H9 (cell line): ENCODE measurements around the gene ISG20L2. TPM values are rescaled to one million over a fixed set of nuclear protein-coding genes. Genes with fewer than 3 reads are reported as not detected.

Source experiments
- DNase-seq: peaks from one replicate; pipeline ENCODE4 v3.0.0-alpha.2; 2017
- H2AFZ ChIP-seq: one replicate; pipeline ENCODE4 v1.6.1; 2013; ENCODE audit warnings: mild to moderate bottlenecking, low read length, control low read depth, moderate library complexity
- H2AK5ac ChIP-seq: 2 replicates; pipeline ENCODE4 v1.6.1; 2013; ENCODE audit warnings: low read length, control low read depth, mixed read lengths; ENCODE audit not compliant: insufficient read length
- H2BK120ac ChIP-seq: one replicate; pipeline ENCODE4 v1.6.1; 2013; ENCODE audit warnings: low read depth, mild to moderate bottlenecking, low read length, control low read depth, inconsistent platforms; ENCODE audit not compliant: poor library complexity, severe bottlenecking
- H2BK12ac ChIP-seq: 2 replicates; pipeline ENCODE4 v1.6.1; 2013; ENCODE audit warnings: low read length, control low read depth, mixed read lengths, low read depth; ENCODE audit not compliant: insufficient read length
- H2BK15ac ChIP-seq: 2 replicates; pipeline ENCODE4 v1.6.1; 2013; ENCODE audit warnings: low read depth, low read length, control low read depth
- H2BK20ac ChIP-seq: one replicate; pipeline ENCODE4 v1.6.1; 2013; ENCODE audit warnings: low read depth, mild to moderate bottlenecking, low read length, control low read depth, inconsistent platforms; ENCODE audit not compliant: poor library complexity, severe bottlenecking
- H2BK5ac ChIP-seq: 2 replicates; pipeline ENCODE4 v1.6.1; 2013; ENCODE audit warnings: low read length, control low read depth, mixed read lengths; ENCODE audit not compliant: insufficient read length
- H3K14ac ChIP-seq: 2 replicates; pipeline ENCODE4 v1.6.1; 2013; ENCODE audit warnings: low read length, control low read depth; ENCODE audit not compliant: insufficient read depth
- H3K18ac ChIP-seq: 2 replicates; pipeline ENCODE4 v1.6.1; 2013; ENCODE audit warnings: low read depth, mild to moderate bottlenecking, mixed read lengths, low read length, control low read depth; ENCODE audit not compliant: insufficient read length
- H3K23ac ChIP-seq: 2 replicates; pipeline ENCODE4 v1.6.1; 2013; ENCODE audit warnings: low read length, control low read depth, mixed read lengths, low read depth; ENCODE audit not compliant: insufficient read length
- H3K23me2 ChIP-seq: 2 replicates; pipeline ENCODE4 v1.6.1; 2013; ENCODE audit warnings: low read depth, mild to moderate bottlenecking, mixed read lengths, low read length, control low read depth; ENCODE audit not compliant: insufficient read length, poor library complexity, severe bottlenecking
- H3K27ac ChIP-seq: 2 replicates; pipeline ENCODE4 v1.5.1; 2013; ENCODE audit warnings: low read length, control low read depth, mixed read lengths, low read depth; ENCODE audit not compliant: insufficient read length
- H3K27me3 ChIP-seq: 2 replicates; pipeline ENCODE4 v1.6.1; 2013; ENCODE audit warnings: low read length, control low read depth, inconsistent platforms; ENCODE audit not compliant: insufficient read depth
- H3K4ac ChIP-seq: 2 replicates; pipeline ENCODE4 v1.6.1; 2013; ENCODE audit warnings: low read depth, mild to moderate bottlenecking, control low read depth, inconsistent platforms, low read length, moderate library complexity
- H3K4me1 ChIP-seq: 2 replicates; pipeline ENCODE4 v1.6.1; 2013; ENCODE audit warnings: low read length, control low read depth, inconsistent platforms; ENCODE audit not compliant: insufficient read depth
- H3K4me2 ChIP-seq: 2 replicates; pipeline ENCODE4 v1.6.1; 2013; ENCODE audit warnings: low read length, control low read depth, mixed read lengths; ENCODE audit not compliant: insufficient read length, insufficient read depth
- H3K56ac ChIP-seq: 2 replicates; pipeline ENCODE4 v1.6.1; 2013; ENCODE audit warnings: low read depth, mild to moderate bottlenecking, mixed read lengths, low read length, control low read depth; ENCODE audit not compliant: insufficient read length
- H3K79me1 ChIP-seq: 2 replicates; pipeline ENCODE4 v1.6.1; 2013; ENCODE audit warnings: low read depth, mild to moderate bottlenecking, moderate library complexity, low read length, control low read depth, inconsistent platforms; ENCODE audit not compliant: insufficient read depth, poor library complexity, severe bottlenecking
- H3K79me2 ChIP-seq: 2 replicates; pipeline ENCODE4 v1.6.1; 2013; ENCODE audit warnings: low read length, control low read depth, inconsistent platforms; ENCODE audit not compliant: insufficient read depth
- H3K9ac ChIP-seq: 2 replicates; pipeline ENCODE4 v1.6.1; 2013; ENCODE audit warnings: low read length, control low read depth, mixed read lengths; ENCODE audit not compliant: insufficient read length; ENCODE audit errors: extremely low read depth
- H3K9me3 ChIP-seq: one replicate; pipeline ENCODE4 v1.6.1; 2013; ENCODE audit warnings: low read depth, low read length, inconsistent platforms; ENCODE audit not compliant: control insufficient read depth
- H3T11ph ChIP-seq: one replicate; pipeline ENCODE4 v1.6.1; 2013; ENCODE audit warnings: mild to moderate bottlenecking, low read length, control low read depth, inconsistent platforms
- H4K20me1 ChIP-seq: one replicate; pipeline ENCODE4 v1.6.1; 2013; ENCODE audit not compliant: control insufficient read depth, insufficient read length, insufficient read depth
- H4K5ac ChIP-seq: 2 replicates; pipeline ENCODE4 v1.6.1; 2013; ENCODE audit warnings: low read depth, mild to moderate bottlenecking, mixed read lengths, low read length, control low read depth; ENCODE audit not compliant: insufficient read length
- H4K8ac ChIP-seq: replicated peaks from 2 replicates; pipeline ENCODE4 v1.6.1; 2013; ENCODE audit warnings: low read length, control low read depth, mixed read lengths, low read depth; ENCODE audit not compliant: insufficient read length
- H4K91ac ChIP-seq: 2 replicates; pipeline ENCODE4 v1.6.1; 2013; ENCODE audit warnings: low read depth, mild to moderate bottlenecking, moderate library complexity, mixed read lengths, low read length, control low read depth; ENCODE audit not compliant: insufficient read length
- H3K27ac Mint-ChIP-seq, 3 experiments: 2 replicates in 2 of 3; 3 replicates in 1 of 3; pipeline ENCODE4 v1.8.0; 2020 to 2021; ENCODE audit warnings: mixed read lengths in 3 of 3, mild to moderate bottlenecking in 1 of 3, moderate library complexity in 1 of 3
- H3K27me3 Mint-ChIP-seq: 2 replicates; pipeline ENCODE4 v1.8.0; 2021; ENCODE audit warnings: low read depth, mild to moderate bottlenecking, moderate library complexity, mixed read lengths
- H3K36me3 Mint-ChIP-seq, 3 experiments: 2 replicates in 2 of 3; 3 replicates in 1 of 3; pipeline ENCODE4 v1.8.0; 2020 to 2021; ENCODE audit warnings: low read depth in 3 of 3, mixed read lengths in 3 of 3; ENCODE audit not compliant: insufficient read depth in 1 of 3
- H3K4me1 Mint-ChIP-seq, 2 experiments: 2 replicates each; pipeline ENCODE4 v1.8.0; 2020; ENCODE audit warnings: mixed read lengths in 2 of 2
- H3K4me3 Mint-ChIP-seq, 2 experiments: 2 replicates in 1 of 2; 3 replicates in 1 of 2; pipeline ENCODE4 v1.8.0; 2020 to 2021; ENCODE audit warnings: mild to moderate bottlenecking in 2 of 2, mixed read lengths in 2 of 2, moderate library complexity in 1 of 2
- H3K9me3 Mint-ChIP-seq, 2 experiments: 2 replicates in 1 of 2; 3 replicates in 1 of 2; pipeline ENCODE4 v1.8.0; 2020; ENCODE audit warnings: mild to moderate bottlenecking in 2 of 2, mixed read lengths in 2 of 2, moderate library complexity in 1 of 2
- CTCF ChIP-seq: fragments of 200-600 bp; sonication (generic); conservative IDR thresholded peaks from 3 replicates; pipeline ENCODE4 v1.8.0; 2021; ENCODE audit warnings: antibody characterized with exemption, mild to moderate bottlenecking
- WGBS: extraction: QIAGEN DNeasy Blood & Tissue Kit; methylation state at CpG from one replicate; pipeline ENCODE4 v1.1.7; 2013; ENCODE audit warnings: missing lambda C conversion rate, low lambda C conversion rate, mixed read lengths; ENCODE audit not compliant: insufficient read length; ENCODE audit errors: extremely low coverage; 5-methylcytosine and 5-hydroxymethylcytosine counted together
- total RNA-seq: library from RNA; stranded (reverse); gene quantifications from 2 replicates; pipeline ENCODE4 v1.2.1, GENCODE V29; 2021

ISG20L2 gene
- total RNA-seq, 1 experiment from 2014 or later = 57.6 TPM

GRCh38 chr1:156743367-156744302 lies 15.1 kb upstream of the ISG20L2 start:
- no peak for TF ChIP-seq CTCF
- Histone ChIP-seq H2BK12ac (no peak overlapping the region), H4K20me1 (no peaks in the 10 kb centered on the region), H3K4ac (no peak overlapping the region), H3K18ac (no peak overlapping the region), H2BK5ac (no peak overlapping the region), H3K27me3 (no peaks in the 10 kb centered on the region), H3K9ac (no peak overlapping the region), H3K9me3 (no peaks in the 10 kb centered on the region), H2BK120ac (no peak overlapping the region), H3K79me1 (no peaks in the 10 kb centered on the region), H2BK15ac (no peak overlapping the region), H3K79me2 (peaks cover 17% of the 10 kb centered on the region; the same call in 1 of the 2 replicates), H3T11ph (no peak overlapping the region), H3K23ac (no peak overlapping the region), H4K91ac (no peak overlapping the region), H2BK20ac (no peak overlapping the region), H4K8ac (no peak overlapping the region), H2AFZ (no peak overlapping the region), H3K14ac (no peak overlapping the region), H3K4me1 (peaks cover 22% of the 10 kb centered on the region), H3K56ac (no peak overlapping the region), H3K4me2 (no peak overlapping the region), H4K5ac (no peak overlapping the region), H2AK5ac (no peak overlapping the region), H3K23me2 (peaks cover 20% of the 10 kb centered on the region), H3K27ac (no peak overlapping the region)
- H3K9me3 Mint-ChIP-seq = no peaks in the 10 kb centered on the region; a peak in 1 of 5 replicates
- H3K36me3 Mint-ChIP-seq = peaks cover 27 to 45% (median 41%) of the 10 kb centered on the region in 3 experiments
- H3K4me1 Mint-ChIP-seq = peaks cover 46 to 57% of the 10 kb centered on the region in 2 experiments
- H3K27me3 Mint-ChIP-seq = no peaks in the 10 kb centered on the region
- H3K4me3 Mint-ChIP-seq = no peak overlapping the region
- H3K27ac Mint-ChIP-seq = peak overlapping the region; percentile 62 to 95 (median 79); a peak in 3 of 7 replicates
- WGBS = no CpG with 5 or more reads among the region's 14 CpGs
- DNase-seq = no peak
